ENCODE data around the gene ATP6AP1. TPM values are rescaled to one million over a fixed set of nuclear protein-coding genes. Genes with fewer than 3 reads are reported as not detected.

Gene ATP6AP1
- total RNA-seq, 1 donor from 2014 or later, result 38.8 TPM

GRCh38 chrX:154449618-154450017, 21.1 kb downstream of the ATP6AP1 start:
- DNase-seq, result no peak
- Mint-ChIP-seq H3K27ac (no peak overlapping the region), H3K4me1 (no peaks in the 10 kb centered on the region), H3K36me3 (ENCODE audit: low read depth) (peaks cover 40% of the 10 kb centered on the region), H3K4me3 (no peak overlapping the region), H3K9me3 (no peaks in the 10 kb centered on the region), H3K27me3 (no peaks in the 10 kb centered on the region)
- ATAC-seq (ENCODE audit: low read depth), result no peak
- ChIA-PET CTCF (no interaction called here), POLR2A (interaction anchor here (0.9 kb wide), 1 partner anchor 10 kb away, joined by 3 read pairs; no protein-coding TSS in a partner anchor)
- intact Hi-C loops (cut with micrococcal nuclease), result loop anchor here (10.0 kb wide), 1 partner anchor 65 kb away; the partner anchor contains the start of gene FAM3A
- TF ChIP-seq CTCF (IDR thresholded peaks at IDR 0.05), result no peak

GRCh38 chrX:154450312-154450711, 21.8 kb downstream of the ATP6AP1 start:
- H3K27me3 Mint-ChIP-seq, result no peaks in the 10 kb centered on the region
- TF ChIP-seq CTCF (IDR thresholded peaks at IDR 0.05), result no peak
- ChIA-PET CTCF (no interaction called here), POLR2A (interaction anchor here (0.9 kb wide), 1 partner anchor 9 kb away, joined by 3 read pairs; no protein-coding TSS in a partner anchor)
- no peaks in the 10 kb centered on the region for H3K9me3 Mint-ChIP-seq
- no peak overlapping the region for H3K4me3 Mint-ChIP-seq
- DNase-seq (no peak), ATAC-seq (ENCODE audit: low read depth) (no peak)
- H3K27ac Mint-ChIP-seq, result no peak overlapping the region
- H3K4me1 Mint-ChIP-seq, result no peaks in the 10 kb centered on the region
- H3K36me3 Mint-ChIP-seq (ENCODE audit: low read depth), result peaks cover 40% of the 10 kb centered on the region
- intact Hi-C loops (cut with micrococcal nuclease), result loop anchor here (10.0 kb wide), 1 partner anchor 64 kb away; the partner anchor contains the start of gene FAM3A

GRCh38 chrX:154452823-154453222, 24.3 kb downstream of the ATP6AP1 start:
- DNase-seq, result no peak
- H3K4me3 Mint-ChIP-seq, result no peak overlapping the region
- no peak overlapping the region for H3K27ac Mint-ChIP-seq
- H3K27me3 Mint-ChIP-seq, result no peaks in the 10 kb centered on the region
- POLR2A ChIA-PET, result no interaction called here
- no peak for ATAC-seq (ENCODE audit: low read depth)
- H3K9me3 Mint-ChIP-seq, result no peaks in the 10 kb centered on the region
- peaks cover 28% of the 10 kb centered on the region for H3K36me3 Mint-ChIP-seq (ENCODE audit: low read depth)
- peaks cover 5% of the 10 kb centered on the region for H3K4me1 Mint-ChIP-seq
- intact Hi-C loops (cut with micrococcal nuclease), result loop anchor here (10.0 kb wide), 1 partner anchor 62 kb away; the partner anchor contains the start of gene FAM3A
- CTCF ChIA-PET, result no interaction called here
- TF ChIP-seq CTCF (IDR thresholded peaks at IDR 0.05), result no peak

GRCh38 chrX:154457491-154458115, 29.1 kb downstream of the ATP6AP1 start:
- peaks cover 14% of the 10 kb centered on the region for H3K4me1 Mint-ChIP-seq
- no peak for DNase-seq
- H3K27ac Mint-ChIP-seq, result peak overlapping the region; percentile 94
- POLR2A ChIA-PET, result interaction anchor here (0.6 to 3.0 kb wide), 12 partner anchors 11 to 70 kb away, joined by 3 to 27 read pairs (median 4); partner anchors contain the start of genes FAM3A, FAM50A, LAGE3 and RPL10
- H3K9me3 Mint-ChIP-seq, result no peaks in the 10 kb centered on the region
- peak overlapping the region; percentile 93 for H3K4me3 Mint-ChIP-seq
- CTCF ChIA-PET, result no interaction called here
- H3K27me3 Mint-ChIP-seq, result no peaks in the 10 kb centered on the region
- no peak for TF ChIP-seq CTCF (IDR thresholded peaks at IDR 0.05)
- intact Hi-C loops (cut with micrococcal nuclease), result loop anchor here (1.0 to 10.0 kb wide), 5 partner anchors 13 to 57 kb away; partner anchors contain the start of genes FAM3A, FAM50A, GDI1 and SLC10A3
- peaks cover 20% of the 10 kb centered on the region for H3K36me3 Mint-ChIP-seq (ENCODE audit: low read depth)
- ATAC-seq (ENCODE audit: low read depth), result peak; percentile 70
